GM12874 (cell line): ENCODE data around the gene MMD2.

Experiments
- CTCF ChIP-seq: IDR thresholded peaks from 2 replicates; pipeline ENCODE4 v1.5.1; 2011; ENCODE audit warnings: low read depth, mild to moderate bottlenecking, control low read depth, low read length, moderate library complexity; ENCODE audit not compliant: insufficient read depth

MMD2 gene

GRCh38 chr7:4960363-4960762 is 1.4 kb upstream of the MMD2 start:
- no peak for TF ChIP-seq CTCF

- TF ChIP-seq CTCF = no peak
Measured at GRCh38 chr7:4959893-4960292, 906 bp upstream of the MMD2 start.

GRCh38 chr7:4959306-4959705 is 319 bp upstream of the MMD2 start:
- no peak for TF ChIP-seq CTCF

- no peak for TF ChIP-seq CTCF
Measured at GRCh38 chr7:4957847-4958476, 1.0 kb downstream of the MMD2 start.

- no peak for TF ChIP-seq CTCF
Measured at GRCh38 chr7:4951903-4952636, 6.9 kb downstream of the MMD2 start.

- TF ChIP-seq CTCF = no peak
Measured at GRCh38 chr7:4951304-4951703, 7.7 kb downstream of the MMD2 start.

GRCh38 chr7:4948402-4948801 is 10.6 kb downstream of the MMD2 start:
- no peak for TF ChIP-seq CTCF
